NOMO-1 treated with dmso at 0.1 percent for 144 hours (cell line): ENCODE measurements around the gene KCNQ4.

ENCODE experiments used
- DNase-seq: peaks from one replicate; lab custom pipeline; 2025; ENCODE audit not compliant: unreplicated experiment; lab: John Stamatoyannopoulos, UW

Gene KCNQ4

DNA sequence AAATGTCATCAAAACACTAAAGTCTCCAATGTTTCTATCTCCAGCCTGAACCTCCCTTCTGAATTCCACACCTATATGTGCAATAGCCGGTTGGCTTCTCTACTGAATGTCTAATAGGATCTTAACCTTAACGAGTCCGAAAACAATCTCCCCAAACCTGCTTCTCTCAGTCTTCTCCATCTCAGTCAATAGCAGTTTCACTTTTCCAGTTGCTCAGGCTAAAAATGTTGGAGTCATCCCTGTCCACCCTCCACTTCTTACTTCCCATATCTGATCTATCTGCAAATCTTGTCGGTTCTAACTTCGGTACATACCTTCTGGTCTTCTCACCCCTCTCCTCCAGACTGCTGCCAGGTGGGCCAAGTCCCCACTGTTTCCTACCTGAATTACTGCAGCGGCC is 104.1 kb downstream of the KCNQ4 start:
- DNase-seq: no peak
